Measurements from ENCODE around the gene HBA1.

GRCh38 chr16:185213-185612 is 8.7 kb downstream of the HBA1 start:
- TF ChIP-seq CTCF (conservative IDR thresholded peaks at IDR 0.05 in 1 of 2, IDR thresholded peaks at IDR 0.05 in 1 of 2; ENCODE audit: extremely low read depth in 1 of 2, insufficient read depth in 1 of 2, low read depth in 1 of 2, low read length in 2 of 2) (no peak), EZH2 (IDR thresholded peaks at IDR 0.05; ENCODE audit: borderline replicate concordance, low read length) (no peak)
